Ovary (tissue), 3 donors: ENCODE measurements around the gene GMEB2.

Experiments
- EP300 ChIP-seq: sonication (generic); formaldehyde crosslinking; IDR thresholded peaks from one replicate; pipeline ENCODE4 v1.6.1; 2017; ENCODE audit warnings: antibody characterized with exemption
- POLR2A ChIP-seq: fragments of 450-650 bp; IDR thresholded peaks from one replicate; pipeline ENCODE4 v1.6.1; 2017; ENCODE audit warnings: antibody characterized with exemption, mild to moderate bottlenecking, moderate library complexity
- TF ChIP-seq, protein P1 (sequence below), 3 donors: fragments of 450-650 bp in 2 of 3; fragments of 200-600 bp in 1 of 3; IDR thresholded peaks; one replicate each; pipeline versions ENCODE4 v1.5.1 to v1.8.0; 2016 to 2022; ENCODE audit warnings: antibody characterized with exemption in 3 of 3, mild to moderate bottlenecking in 1 of 3
- donor health status: DM: no; HTN: no; CAD: no.

DNA sequence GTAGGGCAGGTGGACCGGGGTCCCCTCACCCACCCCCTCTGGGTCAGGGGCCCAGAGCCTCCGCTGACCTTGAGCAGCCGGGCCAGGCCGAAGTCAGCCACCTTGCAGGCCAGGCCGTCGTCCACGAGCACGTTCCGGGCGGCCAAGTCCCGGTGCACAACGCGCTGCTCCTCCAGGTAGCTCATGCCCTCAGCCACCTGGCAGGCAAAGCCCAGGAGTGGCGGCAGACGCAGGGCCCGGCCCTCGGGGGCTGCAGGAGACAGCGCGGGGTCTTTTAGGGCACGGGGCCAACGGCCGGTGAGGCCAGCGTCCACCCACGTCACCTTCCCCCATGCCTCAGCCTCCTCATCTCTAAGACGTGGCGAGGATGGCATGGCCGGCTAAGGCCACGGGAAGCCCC is 85.5 kb downstream of the GMEB2 start:
- TF ChIP-seq POLR2A (no peak), EP300 (no peak)
- TF ChIP-seq, protein P1, sequence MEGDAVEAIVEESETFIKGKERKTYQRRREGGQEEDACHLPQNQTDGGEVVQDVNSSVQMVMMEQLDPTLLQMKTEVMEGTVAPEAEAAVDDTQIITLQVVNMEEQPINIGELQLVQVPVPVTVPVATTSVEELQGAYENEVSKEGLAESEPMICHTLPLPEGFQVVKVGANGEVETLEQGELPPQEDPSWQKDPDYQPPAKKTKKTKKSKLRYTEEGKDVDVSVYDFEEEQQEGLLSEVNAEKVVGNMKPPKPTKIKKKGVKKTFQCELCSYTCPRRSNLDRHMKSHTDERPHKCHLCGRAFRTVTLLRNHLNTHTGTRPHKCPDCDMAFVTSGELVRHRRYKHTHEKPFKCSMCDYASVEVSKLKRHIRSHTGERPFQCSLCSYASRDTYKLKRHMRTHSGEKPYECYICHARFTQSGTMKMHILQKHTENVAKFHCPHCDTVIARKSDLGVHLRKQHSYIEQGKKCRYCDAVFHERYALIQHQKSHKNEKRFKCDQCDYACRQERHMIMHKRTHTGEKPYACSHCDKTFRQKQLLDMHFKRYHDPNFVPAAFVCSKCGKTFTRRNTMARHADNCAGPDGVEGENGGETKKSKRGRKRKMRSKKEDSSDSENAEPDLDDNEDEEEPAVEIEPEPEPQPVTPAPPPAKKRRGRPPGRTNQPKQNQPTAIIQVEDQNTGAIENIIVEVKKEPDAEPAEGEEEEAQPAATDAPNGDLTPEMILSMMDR (IDR thresholded peaks at IDR 0.05) = no peak
